HG02759 (cell line): Measurements from ENCODE around the gene OSM.

Source experiments
- ATAC-seq: cut with Tn5 transposase; IDR thresholded peaks from one replicate; pipeline ENCODE4 v1.9.1; 2021; ENCODE audit warnings: mild to moderate bottlenecking, moderate library complexity; ENCODE audit not compliant: unreplicated experiment

OSM gene

DNA sequence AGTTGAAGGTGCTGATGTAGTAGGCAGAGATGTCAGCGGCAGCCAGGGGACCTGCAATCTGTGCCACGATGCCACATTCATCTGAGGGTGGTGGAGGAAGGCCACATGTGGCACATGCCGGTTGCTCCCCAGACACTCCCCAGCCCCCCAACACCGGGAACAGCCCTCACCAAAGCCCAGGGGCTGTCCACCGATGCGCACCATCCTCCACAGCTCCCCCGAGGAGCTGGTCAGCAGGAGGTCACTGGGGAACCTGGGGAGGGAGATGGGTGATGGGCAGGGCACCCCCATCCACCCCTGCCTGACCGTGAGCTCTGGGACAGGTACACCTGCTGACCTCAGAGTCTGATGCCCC, 19.2 kb upstream of the OSM start:
- ATAC-seq, result no peak

DNA sequence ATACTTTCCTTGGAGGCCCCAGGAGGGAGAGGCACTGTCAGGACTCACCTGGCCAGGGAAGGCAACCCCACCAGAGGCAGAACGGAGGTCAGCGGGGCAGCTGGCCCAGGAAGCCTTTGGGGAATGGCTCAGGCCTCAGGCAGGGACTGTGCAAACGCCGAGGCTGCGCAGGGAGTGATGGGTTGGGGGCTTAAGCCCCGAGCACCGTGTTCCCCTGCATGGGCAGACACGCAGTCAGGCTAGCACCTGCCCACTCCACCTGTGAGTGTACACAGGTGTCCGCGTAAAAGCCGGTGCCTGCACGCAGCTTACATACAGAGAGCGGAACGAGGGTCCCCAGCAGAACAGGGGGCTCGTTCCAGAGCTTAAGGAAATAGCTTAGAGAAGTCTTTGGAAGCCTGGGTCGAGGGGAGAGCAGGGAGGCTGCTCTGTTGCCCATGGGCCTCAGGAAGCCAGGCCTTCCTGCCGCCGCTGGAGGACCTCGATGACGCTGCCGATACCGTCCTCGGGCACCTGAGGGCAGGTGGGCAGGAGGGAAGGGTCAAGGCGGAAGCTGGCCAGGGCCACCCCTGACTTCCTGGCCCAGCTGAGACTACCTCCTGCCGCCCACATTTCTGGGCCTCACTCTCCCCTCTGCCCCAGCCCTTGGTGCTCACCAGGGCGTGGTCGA, 18.7 kb upstream of the OSM start:
- no peak for ATAC-seq

DNA sequence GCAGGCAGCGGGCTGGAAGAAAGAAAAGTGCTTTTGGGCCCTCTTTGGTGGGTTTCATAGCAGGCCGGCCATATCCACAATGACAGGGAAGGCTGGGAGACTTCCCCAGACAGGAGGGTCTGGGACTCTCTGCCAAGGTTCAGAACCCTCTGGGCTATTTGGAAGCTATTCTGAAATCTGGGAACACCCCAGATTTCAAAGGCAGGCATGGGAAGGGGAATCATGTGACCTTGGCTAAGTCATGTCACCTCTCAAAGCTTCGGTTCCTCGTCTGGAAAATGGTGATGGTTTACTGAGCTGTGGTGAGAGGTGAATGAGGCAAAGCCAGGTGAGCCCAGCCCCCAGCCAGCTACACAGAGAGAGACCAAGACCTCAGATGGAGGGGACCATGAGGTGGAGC, 18.0 kb upstream of the OSM start:
- ATAC-seq, result no peak

DNA sequence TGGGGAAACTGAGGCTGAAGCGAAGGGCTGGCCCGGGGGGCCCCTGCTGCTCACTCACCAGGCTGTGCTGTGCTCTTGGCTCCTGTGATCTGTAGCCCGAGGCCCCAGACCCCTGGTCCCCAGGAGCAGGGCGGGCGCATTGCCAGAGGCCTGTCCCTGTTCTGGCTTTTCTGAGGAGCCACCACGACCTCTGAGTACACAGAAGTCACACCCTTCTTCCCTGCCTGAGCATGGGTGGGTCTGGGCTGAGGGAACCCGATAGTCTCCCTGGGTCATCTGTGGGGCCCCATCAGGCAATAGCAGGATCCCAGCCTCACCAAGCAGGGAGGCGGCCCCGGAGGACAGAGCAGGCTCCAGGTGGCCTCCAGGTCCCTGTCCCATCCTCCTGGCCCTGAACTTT, 17.5 kb upstream of the OSM start:
- ATAC-seq, result no peak

DNA sequence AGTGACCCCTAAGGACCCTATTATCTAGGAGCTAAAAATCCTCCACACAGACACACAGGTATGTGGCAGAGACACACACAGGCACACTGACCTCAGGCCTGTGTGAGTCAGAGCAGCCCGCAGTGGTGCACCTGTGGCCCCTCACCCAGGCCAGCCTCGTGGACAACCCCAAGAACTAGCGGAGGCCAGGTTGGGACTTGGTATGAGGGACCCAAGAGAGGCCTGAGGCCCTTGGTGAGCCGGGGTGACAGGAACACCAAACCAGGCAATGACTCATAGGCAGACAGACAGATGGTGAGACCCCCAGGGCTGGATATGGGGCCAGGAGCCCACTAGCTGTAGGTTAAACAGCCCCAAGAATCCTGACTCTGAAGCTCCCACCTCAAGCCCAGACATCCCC, 16.7 kb upstream of the OSM start:
- no peak for ATAC-seq

DNA sequence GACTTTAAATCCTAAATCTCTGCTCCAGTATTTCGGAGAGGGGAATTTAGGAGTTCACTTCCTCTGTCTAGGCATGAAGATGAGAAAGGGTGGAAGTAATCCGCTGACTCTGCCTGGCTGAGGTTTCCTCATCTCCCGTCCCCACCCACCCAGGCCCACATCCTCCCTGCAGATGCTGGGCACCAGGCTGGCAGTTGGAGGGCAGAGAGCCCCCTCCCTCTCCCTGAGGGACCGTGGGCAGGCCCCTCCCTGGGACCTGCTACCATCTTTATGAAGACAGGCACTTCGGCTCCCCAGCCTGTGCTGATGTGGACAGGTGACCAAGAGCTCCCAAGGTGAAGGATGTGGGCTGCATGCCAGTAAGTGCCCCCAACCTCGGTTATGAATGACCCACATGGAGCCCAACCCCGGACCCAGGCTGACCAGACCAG, 16.0 kb upstream of the OSM start:
- ATAC-seq, result no peak

DNA sequence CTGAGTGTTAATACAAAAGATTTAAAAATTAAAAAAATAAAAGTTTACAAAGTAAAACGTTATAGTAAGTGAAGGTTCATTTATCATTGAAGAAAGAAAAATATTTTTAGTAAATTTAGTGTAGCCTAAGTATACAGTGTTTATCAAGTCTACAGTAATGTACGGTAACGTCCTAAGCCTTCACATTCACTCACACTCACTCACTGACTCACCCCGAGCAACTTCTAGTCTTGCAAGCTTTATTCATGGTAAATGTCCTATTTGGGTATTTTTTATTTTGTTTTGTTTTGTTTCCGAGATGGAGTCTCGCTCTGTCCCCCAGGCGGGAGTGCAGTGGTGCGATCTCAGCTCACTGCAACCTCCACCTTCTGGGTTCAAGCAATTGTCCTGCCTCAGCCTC, 13.9 kb upstream of the OSM start:
- ATAC-seq, result no peak

DNA sequence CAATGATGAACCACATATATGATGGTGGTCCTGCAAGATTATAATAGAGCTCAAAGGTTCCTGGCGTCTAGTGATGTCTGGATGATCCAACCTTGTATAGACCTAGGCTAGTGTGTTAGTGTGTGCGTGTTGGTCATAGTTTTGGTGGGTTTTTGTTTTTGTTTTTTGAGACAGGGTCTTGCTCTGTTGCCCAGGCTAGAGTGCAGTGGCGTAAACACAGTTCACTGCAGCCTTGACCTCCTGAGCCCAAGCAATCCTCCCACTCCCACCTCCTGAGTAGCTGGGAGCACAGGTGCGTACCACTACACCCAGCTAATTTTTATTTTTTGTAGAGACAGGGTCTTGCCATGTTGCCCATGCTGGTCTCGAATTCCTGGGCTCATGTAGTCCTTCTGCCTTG, 13.3 kb upstream of the OSM start:
- no peak for ATAC-seq

DNA sequence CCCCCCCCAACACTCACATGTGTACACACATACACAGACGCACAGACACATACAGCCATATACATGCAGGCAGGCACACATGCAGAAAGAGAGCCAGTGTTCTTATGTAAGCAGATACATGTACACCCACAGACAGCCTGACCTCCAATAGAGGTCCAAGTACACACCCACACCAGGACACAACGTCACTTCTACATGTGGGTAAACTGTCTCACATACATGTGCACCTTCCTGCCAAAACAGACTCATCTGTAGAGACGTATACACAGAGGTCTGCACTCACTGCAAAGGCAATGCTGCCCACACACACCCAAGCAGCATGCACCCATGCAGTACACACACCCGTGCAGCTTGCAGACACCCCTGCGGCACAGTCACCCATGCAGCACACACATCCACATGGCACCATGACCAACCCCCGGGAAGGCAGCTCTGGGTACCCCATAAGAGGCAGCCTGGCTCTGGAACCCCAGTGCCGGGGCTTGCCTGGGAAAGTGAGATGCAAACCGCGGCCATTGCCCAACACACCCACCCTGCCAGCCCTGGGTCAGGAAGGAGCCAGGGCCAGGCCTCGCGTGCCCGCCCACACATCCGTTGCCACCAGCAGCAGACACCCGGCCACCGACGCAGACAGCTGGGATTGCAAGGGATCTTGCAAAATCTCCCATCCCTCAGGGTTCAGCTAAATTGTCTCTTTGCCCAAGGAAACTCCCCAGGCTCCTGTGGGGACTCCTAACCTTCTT, 12.6 kb upstream of the OSM start:
- no peak for ATAC-seq

DNA sequence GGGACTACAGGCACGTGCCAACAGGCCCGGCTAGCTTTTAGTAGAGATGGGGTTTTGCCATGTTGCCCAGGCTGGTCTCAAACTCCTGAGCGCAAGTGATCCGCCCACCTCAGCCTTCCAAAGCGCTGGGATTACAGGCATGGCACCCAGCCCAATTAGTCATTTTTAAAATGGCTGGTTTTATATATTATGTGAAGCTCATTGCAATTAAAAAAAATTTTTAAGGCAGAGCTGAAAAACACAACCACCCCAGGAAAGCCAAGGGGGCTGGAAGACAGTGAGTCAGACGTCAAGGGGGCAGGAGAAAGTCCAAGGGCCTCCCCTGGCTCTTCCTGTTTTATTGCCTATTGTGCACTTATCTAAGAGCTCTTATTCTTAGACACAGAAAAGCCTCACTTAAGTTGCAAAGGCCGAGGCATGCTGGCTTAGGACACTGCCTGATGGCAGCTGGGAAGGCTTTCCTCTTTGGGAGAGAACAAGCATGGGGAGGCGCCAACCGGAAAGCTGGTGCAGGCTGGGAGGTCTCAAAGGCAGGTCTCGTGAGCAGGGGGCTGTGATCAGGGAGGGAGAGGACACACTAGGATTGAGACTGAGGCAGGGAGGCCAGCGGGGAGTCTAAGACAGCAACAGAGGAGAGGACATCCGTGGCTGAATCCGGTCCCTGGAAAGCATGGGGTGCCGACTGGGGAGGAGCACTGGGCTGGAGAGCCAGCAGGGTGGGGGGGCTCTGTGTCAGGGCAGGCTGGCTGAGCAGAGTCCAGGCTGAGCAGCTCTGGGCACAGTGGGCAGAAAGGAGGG, 11.1 kb upstream of the OSM start:
- no peak for ATAC-seq

DNA sequence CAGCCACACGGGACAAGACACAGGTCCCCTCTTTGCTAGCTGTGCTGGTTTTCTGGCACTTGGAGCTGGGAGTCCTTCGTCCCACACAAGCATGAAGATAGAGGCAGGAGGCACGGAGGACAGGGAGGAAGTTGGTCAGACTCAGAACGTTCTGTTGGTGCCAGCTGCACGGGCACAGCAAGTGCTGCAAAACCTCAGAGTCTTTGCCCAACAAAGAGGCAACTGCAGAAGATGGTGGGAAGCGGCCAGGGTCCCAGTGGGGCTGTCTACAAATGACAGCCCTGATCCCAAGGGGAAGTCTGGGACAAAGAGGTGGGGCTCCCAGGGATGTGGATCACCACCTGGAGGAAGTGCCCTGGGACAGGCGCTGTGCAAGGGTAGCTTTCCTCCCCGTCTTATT, 9.4 kb upstream of the OSM start:
- no peak for ATAC-seq

DNA sequence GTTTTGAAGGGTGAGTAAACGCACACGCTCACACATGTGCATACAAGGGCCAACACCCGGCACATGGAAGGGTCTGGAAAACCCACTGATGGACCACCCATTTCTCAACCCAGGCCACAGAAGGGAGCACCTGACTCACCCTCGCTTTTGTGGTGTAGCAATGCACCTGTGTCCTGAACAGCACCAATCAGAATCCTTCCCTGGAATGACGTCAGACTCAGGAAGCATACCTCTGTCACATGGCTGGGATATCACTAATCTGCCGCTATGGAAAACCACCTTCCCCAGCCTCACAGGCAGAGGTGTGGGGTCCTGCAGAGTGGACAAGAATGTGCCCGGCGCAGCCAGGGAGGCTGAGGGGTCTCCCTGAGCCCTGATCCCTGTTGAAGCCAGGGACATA, 9.0 kb upstream of the OSM start:
- ATAC-seq, result no peak

DNA sequence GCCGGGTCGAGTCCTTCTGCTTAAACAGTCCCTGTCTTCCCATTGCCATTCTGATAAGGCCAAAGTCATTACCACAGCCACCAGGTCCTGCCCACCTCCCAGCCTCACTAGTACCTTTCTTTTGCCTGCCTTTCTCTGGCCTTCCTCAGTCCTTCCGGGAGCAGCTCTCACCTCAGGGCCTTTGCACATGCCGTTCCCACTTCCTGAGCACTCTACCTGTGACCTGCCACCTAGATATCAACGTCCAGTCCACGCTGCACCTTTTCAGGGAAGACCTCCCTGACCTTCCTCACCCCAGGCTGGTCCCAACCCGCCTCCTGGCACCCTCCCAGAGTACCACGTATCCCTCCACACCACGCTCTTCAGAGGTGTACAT, 7.8 kb upstream of the OSM start:
- no peak for ATAC-seq

DNA sequence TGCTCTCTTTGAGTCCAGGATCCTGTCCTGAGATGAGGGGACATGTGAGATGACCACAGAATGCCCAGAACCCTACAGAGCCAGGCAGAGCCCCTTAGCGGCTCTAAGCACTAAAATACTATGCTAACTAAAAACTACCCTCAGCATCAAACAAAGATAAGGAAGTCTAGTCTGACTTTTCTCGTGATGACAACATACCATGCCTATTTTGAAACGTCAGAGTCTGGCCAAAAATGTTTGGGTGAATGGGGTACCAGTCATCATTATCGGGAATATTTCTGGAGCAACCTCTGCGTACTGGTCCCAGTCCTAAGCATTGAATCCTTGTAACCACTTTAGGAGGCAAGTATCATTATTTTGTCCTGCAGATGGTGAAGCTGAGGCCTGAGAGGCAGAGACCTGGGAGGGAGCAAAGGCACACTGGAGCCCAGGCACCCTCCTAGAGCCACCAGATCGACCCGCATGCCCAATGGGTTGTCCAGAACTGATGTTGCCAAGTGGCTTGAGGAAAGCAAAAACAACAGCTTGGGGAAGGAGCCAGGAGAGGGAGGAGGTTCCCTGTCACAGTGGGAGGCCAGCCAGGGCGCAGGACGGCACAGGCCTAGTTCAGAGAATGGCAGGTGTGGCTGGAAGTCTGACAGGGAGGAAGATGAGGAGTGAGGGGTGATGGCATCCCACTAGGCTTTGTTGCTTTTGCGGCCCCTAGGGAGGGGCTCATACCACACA, 7.2 kb upstream of the OSM start:
- ATAC-seq, result no peak

DNA sequence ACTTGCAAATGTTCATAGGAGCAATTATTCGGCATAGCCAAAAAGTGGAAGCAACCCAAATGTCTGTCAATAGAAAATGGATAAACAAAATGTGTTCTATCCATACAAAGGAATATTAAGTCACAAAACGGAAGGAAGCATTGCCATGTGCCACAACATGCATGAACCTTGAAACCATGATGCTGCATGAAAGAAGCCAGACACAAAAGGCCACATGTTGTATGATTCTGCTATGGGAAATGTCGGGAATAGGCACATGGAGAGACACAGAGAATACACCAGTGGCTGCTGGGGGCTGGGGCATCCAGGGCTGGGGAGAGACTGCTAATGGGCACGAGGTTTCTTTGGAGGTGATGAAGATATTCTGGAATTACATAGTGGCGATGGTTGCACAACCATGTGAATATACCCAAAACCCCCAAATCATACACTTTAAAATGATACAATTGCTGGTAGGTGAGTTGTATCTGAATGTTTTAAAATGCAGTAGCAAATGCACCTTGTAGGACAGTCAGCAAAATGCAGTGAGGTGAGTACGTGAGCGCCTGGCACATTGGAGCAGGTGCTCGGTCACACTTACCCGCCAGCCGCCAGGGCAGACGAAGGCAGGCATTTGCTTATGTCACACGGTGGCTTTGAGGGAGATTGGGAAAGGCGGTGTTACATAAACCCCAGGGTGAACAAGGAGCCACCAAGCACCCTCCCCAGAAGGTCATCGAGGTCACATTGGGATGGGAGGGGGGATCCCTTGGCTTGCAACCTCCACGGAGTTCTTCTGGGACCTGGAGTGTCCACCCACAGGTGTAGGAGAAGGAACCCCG, 6.3 kb upstream of the OSM start:
- ATAC-seq, result no peak

DNA sequence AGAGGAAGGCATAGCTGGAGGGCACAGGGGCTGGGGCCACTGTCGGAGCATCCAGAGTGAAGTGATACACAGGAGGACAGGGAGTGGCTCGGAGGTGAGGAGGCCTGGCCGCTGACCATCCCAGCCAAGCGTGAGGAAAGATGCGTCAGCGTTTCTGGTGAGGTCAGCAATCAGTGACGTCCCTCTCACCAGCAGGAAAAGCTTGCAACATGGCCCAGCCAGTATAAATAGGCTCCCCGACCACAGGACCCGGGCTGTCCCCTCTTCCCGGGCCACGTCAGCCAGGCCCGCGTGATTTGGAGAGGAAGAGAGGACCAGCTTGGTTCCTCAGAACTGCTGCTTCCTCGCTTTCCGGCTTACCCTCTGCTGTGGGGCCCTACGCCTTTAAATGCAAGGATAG, 4.2 kb upstream of the OSM start:
- no peak for ATAC-seq

DNA sequence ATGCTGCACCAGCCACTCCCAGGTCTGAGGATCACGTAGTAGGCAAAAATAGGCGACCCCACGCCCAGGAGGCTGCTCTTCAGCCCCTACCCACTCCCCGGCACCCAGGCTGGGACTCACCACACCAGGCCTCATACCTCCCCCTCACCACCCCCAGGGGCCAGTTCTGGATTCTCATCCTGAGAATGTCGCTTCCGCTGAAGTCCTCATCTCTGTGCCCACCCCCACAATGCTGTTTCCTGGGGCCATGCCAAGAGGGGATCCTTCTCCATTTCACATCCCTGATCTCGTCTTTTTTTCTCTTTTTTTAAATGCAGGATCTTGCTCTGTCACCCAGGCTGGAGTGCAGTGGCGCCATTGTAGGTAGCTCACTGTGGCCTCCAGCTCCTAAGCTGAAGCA, 1.7 kb upstream of the OSM start:
- ATAC-seq, result no peak

DNA sequence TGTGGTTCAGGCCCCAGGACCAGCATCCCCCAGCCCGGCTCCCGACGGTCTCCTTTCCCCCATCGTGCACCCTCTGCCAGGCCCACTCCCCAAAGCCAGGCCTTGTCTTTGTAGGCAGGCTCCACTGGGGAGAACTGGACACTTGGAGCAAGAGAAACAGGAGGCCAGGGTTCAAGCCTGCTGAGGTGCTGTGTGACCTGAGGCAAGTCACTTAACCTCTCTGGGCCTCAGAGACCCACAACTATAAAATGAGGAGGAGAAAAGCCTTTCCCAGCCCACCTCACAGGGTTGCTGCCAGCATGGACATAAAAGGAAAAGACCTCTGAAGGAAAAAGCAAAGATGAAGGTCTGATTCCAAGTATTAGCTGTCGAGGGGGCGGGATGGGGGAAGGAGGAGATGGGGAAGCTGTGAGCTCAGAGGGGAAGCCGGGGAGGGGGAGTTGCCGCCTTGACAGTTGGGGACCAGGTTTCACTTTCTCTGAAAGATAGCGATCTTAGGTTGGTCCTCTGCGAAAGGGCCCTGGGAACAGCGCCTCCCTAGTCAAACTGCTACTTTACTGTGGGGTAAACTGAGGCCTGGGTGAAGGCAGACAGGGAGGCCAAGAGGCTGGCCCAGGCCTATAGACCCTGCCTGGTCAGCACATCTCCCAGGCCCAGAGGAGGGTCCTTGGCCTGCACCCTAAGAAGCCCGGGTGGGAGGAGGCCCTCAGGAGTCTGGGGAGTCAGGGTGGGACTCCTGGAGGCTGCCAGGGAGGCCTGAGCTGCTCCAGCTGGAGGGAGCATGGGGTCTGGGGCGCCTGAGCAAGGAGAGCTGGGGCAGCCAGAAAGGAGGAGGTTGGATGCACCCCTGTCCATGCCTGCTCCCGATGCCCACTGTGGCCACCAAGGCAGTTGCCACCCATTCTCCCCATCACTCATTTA, 991 bp upstream of the OSM start:
- no peak for ATAC-seq

DNA sequence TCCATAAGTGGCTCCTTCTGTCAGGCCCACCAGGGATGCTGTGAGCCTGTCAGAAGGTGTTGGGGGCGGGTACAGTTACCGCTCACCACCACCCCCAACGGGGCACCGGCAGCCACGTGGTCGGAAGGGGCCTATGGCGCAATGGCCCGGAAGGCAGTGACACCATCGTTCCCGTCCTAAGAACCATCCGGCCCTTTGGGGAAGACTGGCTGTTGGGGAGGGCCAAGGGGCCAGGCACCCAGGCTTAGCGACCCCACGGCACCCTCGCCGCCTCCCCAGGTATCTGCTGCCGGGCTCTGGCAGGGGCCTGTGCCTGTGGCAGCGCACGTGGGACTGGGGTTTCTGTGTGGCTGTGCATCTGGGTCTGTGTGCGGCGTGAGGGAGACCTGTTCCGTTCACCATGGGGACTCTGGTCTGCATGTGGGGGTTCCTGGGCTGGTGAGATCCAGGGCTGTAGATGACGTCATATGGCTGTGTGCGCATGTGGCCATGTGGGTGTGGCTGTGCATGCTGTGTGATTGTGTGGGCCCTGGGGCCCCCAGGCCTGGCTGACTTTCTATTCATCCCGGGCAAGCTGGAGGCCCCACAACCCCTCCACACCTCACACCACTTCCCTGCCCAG, 717 bp downstream of the OSM start:
- ATAC-seq, result peak; percentile 73
